MCF 10A (cell line): ENCODE data around the gene CEP112. TPM values are rescaled to one million over a fixed set of nuclear protein-coding genes. Genes with fewer than 3 reads are reported as not detected.

Source experiments
- BruUV-seq: library from RNA; stranded (reverse); fragments of 400-500 nt; replicated peaks from 2 replicates; lab custom pipeline; 2021; lab: Mats Ljungman, UMichigan
- CTCF ChIA-PET: fragments of 300-600 bp; sonication (Branson Sonifier 250); formaldehyde crosslinking; extraction: SDS; loops from one replicate; lab custom pipeline; 2021; ENCODE audit warnings: antibody characterized with exemption, inconsistent platforms; lab: Yijun Ruan, JAX
- POLR2A ChIA-PET: fragments of 300-600, 350-650 bp; sonication (Branson Sonifier 250); formaldehyde crosslinking; extraction: SDS; loops from one replicate; lab custom pipeline; 2020; ENCODE audit warnings: antibody characterized with exemption, inconsistent platforms; lab: Yijun Ruan, JAX
- DNase-seq: peaks from one replicate; pipeline ENCODE4 v3.0.0-alpha.2; 2018; ENCODE audit not compliant: unreplicated experiment
- H3K27ac Mint-ChIP-seq: one replicate; pipeline ENCODE4 v1.8.0; 2022; ENCODE audit warnings: mild to moderate bottlenecking, low read depth, mixed read lengths; ENCODE audit not compliant: unreplicated experiment
- H3K27me3 Mint-ChIP-seq: one replicate; pipeline ENCODE4 v1.8.0; 2022; ENCODE audit warnings: mixed read lengths; ENCODE audit not compliant: insufficient read depth, unreplicated experiment
- H3K36me3 Mint-ChIP-seq: one replicate; pipeline ENCODE4 v1.8.0; 2022; ENCODE audit warnings: mild to moderate bottlenecking, moderate library complexity, mixed read lengths; ENCODE audit not compliant: insufficient read depth, unreplicated experiment
- H3K4me1 Mint-ChIP-seq: one replicate; pipeline ENCODE4 v1.8.0; 2022; ENCODE audit warnings: mixed read lengths; ENCODE audit not compliant: insufficient read depth, unreplicated experiment
- H3K4me3 Mint-ChIP-seq: one replicate; pipeline ENCODE4 v1.8.0; 2022; ENCODE audit warnings: mild to moderate bottlenecking, moderate library complexity, mixed read lengths; ENCODE audit not compliant: unreplicated experiment
- H3K9me3 Mint-ChIP-seq: one replicate; pipeline ENCODE4 v1.8.0; 2022; ENCODE audit warnings: mixed read lengths; ENCODE audit not compliant: unreplicated experiment
- intact Hi-C: fragments of 100-400 bp; cut with micrococcal nuclease; formaldehyde crosslinking; loops from 2 replicates; pipeline ENCODE4 v1.14.1; 2022
- total RNA-seq: library from RNA; stranded (reverse); gene quantifications from 2 replicates; pipeline ENCODE4 v1.2.3, GENCODE V29; 2022
- TF ChIP-seq, protein P1 (sequence below): fragments of 200-600 bp; IDR thresholded peaks from one replicate; pipeline ENCODE4 v1.8.0; 2022; ENCODE audit warnings: antibody characterized with exemption, mild to moderate bottlenecking; ENCODE audit not compliant: unreplicated experiment

The CEP112 gene
- total RNA-seq, 1 experiment from 2014 or later = 8.1 TPM

DNA sequence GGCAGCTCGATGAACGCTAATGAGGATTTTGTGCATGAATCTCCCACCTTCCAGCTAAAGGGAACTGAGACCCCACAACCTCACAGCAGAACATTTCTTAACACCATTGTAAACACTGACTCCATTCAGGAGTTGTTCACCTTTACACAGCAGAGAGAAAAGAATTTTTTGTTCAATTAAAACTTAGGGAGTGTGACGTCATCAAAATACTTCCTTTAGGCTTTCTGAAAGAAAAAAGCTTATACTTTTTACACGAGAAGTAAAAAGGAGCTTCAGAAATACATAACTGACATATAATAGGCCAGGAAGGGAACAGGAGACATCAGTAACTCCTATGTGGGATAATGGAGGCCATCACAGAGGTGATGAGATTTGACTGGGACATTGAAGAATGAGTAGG is 532.4 kb downstream of the CEP112 start:
- intact Hi-C loops = no loop called here
- no peak for DNase-seq
- no peak overlapping the region for H3K27ac Mint-ChIP-seq
- peaks cover 5% of the 10 kb centered on the region for H3K9me3 Mint-ChIP-seq
- BruUV-seq = no TSS peak
- ChIA-PET POLR2A (interaction anchor here (0.7 kb wide), 1 partner anchor 9 kb away, joined by 3 read pairs; no protein-coding TSS in a partner anchor), CTCF (no interaction called here)
- H3K4me1 Mint-ChIP-seq = no peaks in the 10 kb centered on the region
- H3K36me3 Mint-ChIP-seq = no peaks in the 10 kb centered on the region
- no peak overlapping the region for H3K4me3 Mint-ChIP-seq
- TF ChIP-seq, protein P1, sequence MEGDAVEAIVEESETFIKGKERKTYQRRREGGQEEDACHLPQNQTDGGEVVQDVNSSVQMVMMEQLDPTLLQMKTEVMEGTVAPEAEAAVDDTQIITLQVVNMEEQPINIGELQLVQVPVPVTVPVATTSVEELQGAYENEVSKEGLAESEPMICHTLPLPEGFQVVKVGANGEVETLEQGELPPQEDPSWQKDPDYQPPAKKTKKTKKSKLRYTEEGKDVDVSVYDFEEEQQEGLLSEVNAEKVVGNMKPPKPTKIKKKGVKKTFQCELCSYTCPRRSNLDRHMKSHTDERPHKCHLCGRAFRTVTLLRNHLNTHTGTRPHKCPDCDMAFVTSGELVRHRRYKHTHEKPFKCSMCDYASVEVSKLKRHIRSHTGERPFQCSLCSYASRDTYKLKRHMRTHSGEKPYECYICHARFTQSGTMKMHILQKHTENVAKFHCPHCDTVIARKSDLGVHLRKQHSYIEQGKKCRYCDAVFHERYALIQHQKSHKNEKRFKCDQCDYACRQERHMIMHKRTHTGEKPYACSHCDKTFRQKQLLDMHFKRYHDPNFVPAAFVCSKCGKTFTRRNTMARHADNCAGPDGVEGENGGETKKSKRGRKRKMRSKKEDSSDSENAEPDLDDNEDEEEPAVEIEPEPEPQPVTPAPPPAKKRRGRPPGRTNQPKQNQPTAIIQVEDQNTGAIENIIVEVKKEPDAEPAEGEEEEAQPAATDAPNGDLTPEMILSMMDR = no peak
- H3K27me3 Mint-ChIP-seq = no peaks in the 10 kb centered on the region

DNA sequence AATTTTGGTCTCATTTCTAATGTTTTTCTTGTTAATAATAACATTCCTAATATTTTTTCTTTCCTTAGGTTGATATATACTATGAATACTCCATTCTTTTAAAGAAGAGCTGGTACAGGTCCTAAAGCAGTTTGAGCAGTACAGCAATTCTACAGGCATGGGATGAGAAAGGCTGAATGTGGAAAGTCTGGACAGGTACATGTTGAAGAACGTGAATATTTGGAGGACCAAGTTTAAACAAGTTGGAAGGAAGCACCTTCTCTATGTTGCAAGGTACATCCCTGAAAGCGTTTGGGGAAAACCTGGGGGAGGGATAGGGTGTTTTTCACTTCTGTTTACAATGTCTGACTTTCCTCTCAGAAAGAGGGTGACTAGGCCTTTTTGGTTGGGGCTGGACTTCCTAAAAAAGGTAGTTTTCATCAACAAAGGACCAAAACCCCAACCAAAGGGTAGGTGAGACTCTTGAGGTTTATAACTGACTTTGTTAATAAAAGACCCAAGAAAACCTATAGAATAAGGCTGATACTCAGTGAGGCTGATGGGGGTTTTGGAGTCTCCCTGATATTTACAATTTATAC is 534.6 kb downstream of the CEP112 start:
- H3K27me3 Mint-ChIP-seq = no peaks in the 10 kb centered on the region
- TF ChIP-seq, protein P1 = no peak
- CTCF ChIA-PET = no interaction called here
- no peaks in the 10 kb centered on the region for H3K4me1 Mint-ChIP-seq
- POLR2A ChIA-PET = no interaction called here
- intact Hi-C loops = no loop called here
- no TSS peak for BruUV-seq
- no peak overlapping the region for H3K27ac Mint-ChIP-seq
- peaks cover 5% of the 10 kb centered on the region for H3K9me3 Mint-ChIP-seq
- H3K4me3 Mint-ChIP-seq = no peak overlapping the region
- no peaks in the 10 kb centered on the region for H3K36me3 Mint-ChIP-seq
- no peak for DNase-seq

DNA sequence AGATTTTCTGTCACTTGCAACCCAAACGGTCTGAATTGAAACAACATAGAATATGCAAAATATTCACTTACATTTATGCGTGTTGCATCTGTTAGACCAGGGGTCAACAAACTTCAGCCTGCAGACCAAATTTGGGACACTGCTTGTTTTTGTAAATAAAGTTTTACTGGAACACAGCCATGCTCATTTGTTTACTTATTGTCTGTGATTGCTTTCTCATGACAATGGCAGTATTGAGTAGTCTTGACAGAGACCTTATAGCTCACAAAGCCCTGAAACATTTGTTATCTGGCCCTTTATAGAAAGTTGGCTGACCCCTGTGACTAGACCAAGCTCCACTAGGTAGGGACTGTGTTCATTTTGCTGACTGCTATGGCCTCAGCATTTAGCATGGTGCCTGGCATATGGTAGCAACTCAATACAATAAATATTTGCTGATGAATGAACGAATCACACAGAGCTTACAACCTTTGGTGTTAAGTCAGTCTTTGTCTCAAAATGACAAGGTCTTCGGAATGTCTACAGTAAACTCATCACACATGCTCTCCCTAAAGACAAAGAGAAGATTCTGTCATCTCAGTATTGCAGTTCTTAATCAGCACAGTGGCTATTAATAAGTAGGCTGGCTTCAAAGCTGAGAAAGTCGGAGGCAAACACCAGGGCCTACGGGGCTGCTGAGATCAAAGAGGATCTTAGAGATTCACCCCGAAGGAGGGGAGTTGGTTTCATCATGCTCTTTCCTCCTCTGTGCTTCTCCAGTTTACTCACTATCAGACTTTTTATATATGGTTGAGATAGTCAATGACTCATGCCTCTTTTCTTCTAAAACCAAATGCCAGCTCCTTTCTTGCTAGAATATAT is 535.3 kb downstream of the CEP112 start:
- H3K4me1 Mint-ChIP-seq = no peaks in the 10 kb centered on the region
- intact Hi-C loops = no loop called here
- no peak overlapping the region for H3K27ac Mint-ChIP-seq
- H3K36me3 Mint-ChIP-seq = no peaks in the 10 kb centered on the region
- no peak for DNase-seq
- H3K9me3 Mint-ChIP-seq = peaks cover 5% of the 10 kb centered on the region
- ChIA-PET CTCF (interaction anchor here (0.5 kb wide), 1 partner anchor 262 kb away, joined by 3 read pairs; no protein-coding TSS in a partner anchor), POLR2A (no interaction called here)
- no peak overlapping the region for H3K4me3 Mint-ChIP-seq
- no TSS peak for BruUV-seq
- no peaks in the 10 kb centered on the region for H3K27me3 Mint-ChIP-seq
- TF ChIP-seq, protein P1 = no peak

DNA sequence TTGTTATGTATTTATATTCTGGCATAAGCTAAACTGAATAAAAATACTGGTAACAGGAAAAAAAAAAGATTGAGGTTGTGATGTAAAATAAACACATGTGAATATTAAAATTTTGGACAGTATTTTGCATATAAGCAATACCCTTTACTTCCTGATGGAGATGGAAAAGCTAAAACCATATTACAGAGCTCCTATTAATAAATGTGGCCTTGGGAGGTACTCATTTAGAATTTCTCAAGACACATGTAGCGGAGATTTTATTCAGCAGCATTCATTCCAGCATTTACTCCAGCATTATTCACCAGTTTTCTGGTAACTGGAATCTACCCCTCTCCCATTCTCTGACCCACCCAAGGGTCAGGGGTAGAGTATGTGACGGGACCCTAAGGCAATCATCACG is 536.2 kb downstream of the CEP112 start:
- TF ChIP-seq, protein P1 = no peak
- ChIA-PET POLR2A (no interaction called here), CTCF (interaction anchor here (0.5 to 0.7 kb wide), 2 partner anchors 26 to 262 kb away, joined by 3 read pairs; no protein-coding TSS in a partner anchor)
- peaks cover 4% of the 10 kb centered on the region for H3K9me3 Mint-ChIP-seq
- H3K27ac Mint-ChIP-seq = no peak overlapping the region
- DNase-seq = no peak
- H3K36me3 Mint-ChIP-seq = no peaks in the 10 kb centered on the region
- no peaks in the 10 kb centered on the region for H3K27me3 Mint-ChIP-seq
- H3K4me3 Mint-ChIP-seq = no peak overlapping the region
- intact Hi-C loops = no loop called here
- no TSS peak for BruUV-seq
- H3K4me1 Mint-ChIP-seq = no peaks in the 10 kb centered on the region
